C4-2B (cell line): ENCODE data around the gene DYNLT4.

ENCODE experiments used
- CTCF ChIP-seq: fragments of 450-650 bp; conservative IDR thresholded peaks from 2 replicates; pipeline ENCODE4 v1.5.1; 2017; ENCODE audit warnings: mild to moderate bottlenecking
- ZFX ChIP-seq: fragments of 450-650 bp; IDR thresholded peaks from 2 replicates; pipeline ENCODE4 v1.6.1; 2017

GRCh38 chr1:44826375-44827196 lies 19.4 kb upstream of the DYNLT4 start:
- TF ChIP-seq ZFX (no peak), CTCF (no peak)
